IPS-18a (cell line): ENCODE results near the gene ENTPD1.

Experiments
- H3K27ac ChIP-seq: one replicate; pipeline ENCODE4 v1.5.1; 2013; ENCODE audit warnings: low read length
- H3K27me3 ChIP-seq: one replicate; pipeline ENCODE4 v1.6.1; 2013; ENCODE audit warnings: mild to moderate bottlenecking, low read length; ENCODE audit not compliant: control insufficient read depth, insufficient read depth
- H3K36me3 ChIP-seq: one replicate; pipeline ENCODE4 v1.6.1; 2013; ENCODE audit warnings: low read depth, low read length; ENCODE audit not compliant: control insufficient read depth
- H3K4me1 ChIP-seq: one replicate; pipeline ENCODE4 v1.6.1; 2013; ENCODE audit warnings: low read depth, low read length; ENCODE audit not compliant: control insufficient read depth
- H3K4me3 ChIP-seq: one replicate; pipeline ENCODE4 v1.5.1; 2013; ENCODE audit warnings: low read length
- H3K9ac ChIP-seq: one replicate; pipeline ENCODE4 v1.6.1; 2013; ENCODE audit warnings: mild to moderate bottlenecking, low read length, moderate library complexity
- H3K9me3 ChIP-seq: one replicate; pipeline ENCODE4 v1.6.1; 2013; ENCODE audit warnings: low read depth, low read length; ENCODE audit not compliant: control insufficient read depth

ENTPD1 gene

GRCh38 chr10:95818668-95819067 is 62.7 kb downstream of the ENTPD1 start:
- Histone ChIP-seq H3K36me3 (no peaks in the 10 kb centered on the region), H3K27me3 (no peaks in the 10 kb centered on the region), H3K27ac (no peak overlapping the region), H3K4me3 (no peak overlapping the region), H3K4me1 (no peaks in the 10 kb centered on the region), H3K9ac (no peak overlapping the region), H3K9me3 (no peaks in the 10 kb centered on the region)

GRCh38 chr10:95819620-95820329 is 63.8 kb downstream of the ENTPD1 start:
- Histone ChIP-seq H3K27ac (no peak overlapping the region), H3K9ac (no peak overlapping the region), H3K4me3 (no peak overlapping the region), H3K27me3 (no peaks in the 10 kb centered on the region), H3K9me3 (no peaks in the 10 kb centered on the region), H3K36me3 (no peaks in the 10 kb centered on the region), H3K4me1 (no peaks in the 10 kb centered on the region)

- no peak overlapping the region for H3K4me3 ChIP-seq
- H3K36me3 ChIP-seq: no peaks in the 10 kb centered on the region
- H3K4me1 ChIP-seq: no peaks in the 10 kb centered on the region
- H3K27ac ChIP-seq: no peak overlapping the region
- H3K9ac ChIP-seq: no peak overlapping the region
- no peaks in the 10 kb centered on the region for H3K27me3 ChIP-seq
- no peaks in the 10 kb centered on the region for H3K9me3 ChIP-seq
Measured at GRCh38 chr10:95820363-95820762, 64.4 kb downstream of the ENTPD1 start.

- no peaks in the 10 kb centered on the region for H3K27me3 ChIP-seq
- no peaks in the 10 kb centered on the region for H3K4me1 ChIP-seq
- H3K4me3 ChIP-seq: no peak overlapping the region
- no peaks in the 10 kb centered on the region for H3K9me3 ChIP-seq
- no peak overlapping the region for H3K27ac ChIP-seq
- no peak overlapping the region for H3K9ac ChIP-seq
- H3K36me3 ChIP-seq: no peaks in the 10 kb centered on the region
Measured at GRCh38 chr10:95821720-95822119, 65.8 kb downstream of the ENTPD1 start.

- no peak overlapping the region for H3K27ac ChIP-seq
- no peaks in the 10 kb centered on the region for H3K9me3 ChIP-seq
- no peaks in the 10 kb centered on the region for H3K27me3 ChIP-seq
- H3K4me1 ChIP-seq: no peaks in the 10 kb centered on the region
- no peak overlapping the region for H3K4me3 ChIP-seq
- H3K36me3 ChIP-seq: no peaks in the 10 kb centered on the region
- no peak overlapping the region for H3K9ac ChIP-seq
Measured at GRCh38 chr10:95830044-95830443, 74.1 kb downstream of the ENTPD1 start.

GRCh38 chr10:95831076-95831475 is 75.1 kb downstream of the ENTPD1 start:
- Histone ChIP-seq H3K36me3 (no peaks in the 10 kb centered on the region), H3K9ac (no peak overlapping the region)

GRCh38 chr10:95831515-95831914 is 75.6 kb downstream of the ENTPD1 start:
- Histone ChIP-seq H3K4me3 (no peak overlapping the region), H3K27ac (no peak overlapping the region), H3K27me3 (no peaks in the 10 kb centered on the region), H3K9ac (no peak overlapping the region), H3K4me1 (no peaks in the 10 kb centered on the region), H3K36me3 (no peaks in the 10 kb centered on the region), H3K9me3 (no peaks in the 10 kb centered on the region)

More at GRCh38 chr10:95831076-95831475, 75.1 kb downstream of the ENTPD1 start:
- Histone ChIP-seq H3K4me1 (no peaks in the 10 kb centered on the region), H3K9me3 (no peaks in the 10 kb centered on the region), H3K27ac (no peak overlapping the region), H3K27me3 (no peaks in the 10 kb centered on the region), H3K4me3 (no peak overlapping the region)

- H3K9me3 ChIP-seq: no peaks in the 10 kb centered on the region
- H3K9ac ChIP-seq: no peak overlapping the region
- no peaks in the 10 kb centered on the region for H3K27me3 ChIP-seq
- H3K4me3 ChIP-seq: no peak overlapping the region
- no peak overlapping the region for H3K27ac ChIP-seq
- H3K36me3 ChIP-seq: no peaks in the 10 kb centered on the region
- peaks cover 7% of the 10 kb centered on the region for H3K4me1 ChIP-seq
Measured at GRCh38 chr10:95832216-95833041, 76.5 kb downstream of the ENTPD1 start.

- H3K36me3 ChIP-seq: no peaks in the 10 kb centered on the region
- no peak overlapping the region for H3K4me3 ChIP-seq
- H3K27me3 ChIP-seq: no peaks in the 10 kb centered on the region
- H3K4me1 ChIP-seq: peaks cover 10% of the 10 kb centered on the region
- no peak overlapping the region for H3K9ac ChIP-seq
- no peaks in the 10 kb centered on the region for H3K9me3 ChIP-seq
- no peak overlapping the region for H3K27ac ChIP-seq
Measured at GRCh38 chr10:95833042-95833610, 77.2 kb downstream of the ENTPD1 start.

- H3K4me1 ChIP-seq: peaks cover 10% of the 10 kb centered on the region
- H3K9me3 ChIP-seq: no peaks in the 10 kb centered on the region
- H3K4me3 ChIP-seq: no peak overlapping the region
- H3K27ac ChIP-seq: no peak overlapping the region
- no peak overlapping the region for H3K9ac ChIP-seq
- H3K36me3 ChIP-seq: no peaks in the 10 kb centered on the region
- no peaks in the 10 kb centered on the region for H3K27me3 ChIP-seq
Measured at GRCh38 chr10:95834406-95834805, 78.4 kb downstream of the ENTPD1 start.

GRCh38 chr10:95835149-95835860 is 79.3 kb downstream of the ENTPD1 start:
- Histone ChIP-seq H3K27ac (no peak overlapping the region), H3K4me3 (no peak overlapping the region), H3K9me3 (no peaks in the 10 kb centered on the region), H3K36me3 (no peaks in the 10 kb centered on the region), H3K9ac (no peak overlapping the region), H3K4me1 (peaks cover 10% of the 10 kb centered on the region), H3K27me3 (no peaks in the 10 kb centered on the region)
